HepG2 (cell line): Measurements from ENCODE around the gene SPATA33. TPM values are rescaled to one million over a fixed set of nuclear protein-coding genes. Genes with fewer than 3 reads are reported as not detected.

Experiments
- ATF7 ChIP-seq, 2 experiments: fragments of 450-650 bp in 1 of 2; sonication (generic) in 1 of 2; formaldehyde crosslinking in 1 of 2; IDR thresholded peaks; 2 replicates each; pipeline versions ENCODE4 v1.4.0 to v1.6.1; 2016 to 2020; ENCODE audit warnings: antibody characterized with exemption in 1 of 2, mild to moderate bottlenecking in 1 of 2, missing genetic modification reagents in 1 of 2
- BCL3 ChIP-seq: sonication (generic); formaldehyde crosslinking; IDR thresholded peaks from 2 replicates; pipeline ENCODE4 v1.5.1; 2020; ENCODE audit warnings: mild to moderate bottlenecking, missing genetic modification reagents, moderate library complexity
- BORCS8-MEF2B ChIP-seq: sonication (generic); formaldehyde crosslinking; IDR thresholded peaks from 2 replicates; pipeline ENCODE4 v1.8.0; 2022; ENCODE audit warnings: mild to moderate bottlenecking, missing genetic modification reagents
- DNMT3B ChIP-seq: conservative IDR thresholded peaks from 2 replicates; pipeline ENCODE4 v1.6.1; 2016; ENCODE audit warnings: missing biosample characterization, control low read depth
- GPBP1L1 ChIP-seq: sonication (generic); formaldehyde crosslinking; IDR thresholded peaks from 2 replicates; pipeline ENCODE4 v1.5.0; 2020; ENCODE audit warnings: mild to moderate bottlenecking, missing genetic modification reagents
- JARID2 ChIP-seq: sonication (generic); formaldehyde crosslinking; IDR thresholded peaks from 2 replicates; pipeline ENCODE4 v1.8.1; 2023; ENCODE audit warnings: missing genetic modification reagents, inconsistent platforms; ENCODE audit not compliant: insufficient replicate concordance
- MNT ChIP-seq: fragments of 450-650 bp; IDR thresholded peaks from 2 replicates; pipeline ENCODE4 v1.6.1; 2016
- MZF1 ChIP-seq: sonication (generic); formaldehyde crosslinking; IDR thresholded peaks from 2 replicates; pipeline ENCODE4 v1.8.1; 2023; ENCODE audit warnings: mild to moderate bottlenecking, missing genetic modification reagents, borderline replicate concordance
- NFIB ChIP-seq: sonication (generic); formaldehyde crosslinking; IDR thresholded peaks from 2 replicates; pipeline ENCODE4 v1.9.0; 2021; ENCODE audit warnings: missing genetic modification reagents, mild to moderate bottlenecking, borderline replicate concordance
- NFKBIZ ChIP-seq: IDR thresholded peaks from 2 replicates; pipeline ENCODE4 v1.6.1; 2018; ENCODE audit warnings: missing genetic modification reagents, missing compliant biosample characterization
- SMC3 ChIP-seq: IDR thresholded peaks from 2 replicates; pipeline ENCODE4 v1.6.1; 2011; ENCODE audit warnings: low read length, improper control_type of control experiment
- TEF ChIP-seq: sonication (generic); formaldehyde crosslinking; IDR thresholded peaks from 2 replicates; pipeline ENCODE4 v1.5.0; 2020; ENCODE audit warnings: missing genetic modification reagents
- TIGD3 ChIP-seq: sonication (generic); formaldehyde crosslinking; IDR thresholded peaks from 2 replicates; pipeline ENCODE4 v1.5.1; 2020; ENCODE audit warnings: mild to moderate bottlenecking, missing genetic modification reagents, borderline replicate concordance
- TRIM22 ChIP-seq: fragments of 450-650 bp; IDR thresholded peaks from 2 replicates; pipeline ENCODE4 v1.6.1; 2017
- U2AF1 ChIP-seq: fragments of 200-400 bp; formaldehyde crosslinking; optimal IDR thresholded peaks from 2 replicates; pipeline ENCODE3; 2017; ENCODE audit warnings: mild to moderate bottlenecking, low read depth, low read length
- ZBTB44 ChIP-seq: sonication (generic); formaldehyde crosslinking; IDR thresholded peaks from 2 replicates; pipeline ENCODE4 v1.4.0; 2020; ENCODE audit warnings: missing genetic modification reagents
- ZNF205 ChIP-seq: IDR thresholded peaks from 2 replicates; pipeline ENCODE4 v1.6.1; 2018; ENCODE audit warnings: missing biosample characterization, missing genetic modification reagents
- ZNF652 ChIP-seq: IDR thresholded peaks from 2 replicates; pipeline ENCODE4 v1.6.1; 2016; ENCODE audit warnings: low read depth, borderline replicate concordance
- ZNF775 ChIP-seq: sonication (generic); formaldehyde crosslinking; IDR thresholded peaks from 2 replicates; pipeline ENCODE4 v1.4.0; 2020; ENCODE audit warnings: missing genetic modification reagents, mild to moderate bottlenecking, moderate library complexity, borderline replicate concordance
- polyA plus RNA-seq, 8 experiments: library from polyadenylated mRNA; depleted of rRNA in 3 of 8; stranded (reverse) in 7 of 8; unstranded in 1 of 8; fragments of >200 nt; fragmentation: Illumina TruSeq in 4 of 8; extraction: Trizol in 4 of 8; gene quantifications; 2 replicates each; pipeline versions ENCODE4 v1.2.1 to v1.2.3, GENCODE V29; 2011 to 2016; ENCODE audit warnings: low read depth in 4 of 8, missing spikeins in 1 of 8, mixed read lengths in 1 of 8; ENCODE audit not compliant: insufficient read depth in 1 of 8
- total RNA-seq, 5 experiments: library from RNA; depleted of rRNA; stranded (reverse); fragments of >200 nt; fragmentation: Illumina TruSeq; extraction: Trizol; gene quantifications; 2 replicates each; pipeline ENCODE4 v1.2.3, GENCODE V29; 2016; ENCODE audit warnings: low read depth in 1 of 5

Gene SPATA33
- total and polyA plus RNA-seq, 2 of the 13 experiments (the other 11 are each of a cell fraction or from before 2014, with no cell fraction given), result 5.7 to 11.0 TPM

- TF ChIP-seq JARID2 (CRISPR knock-in tag) (peak; percentile 96), MZF1 (peak; percentile 97; the same call in 1 of the 2 replicates), BORCS8-MEF2B (CRISPR knock-in tag) (peak; percentile 99), ZNF775 (CRISPR knock-in tag) (peak; percentile 94), U2AF1 (peak; percentile 77), TIGD3 (peak; percentile 91; the same call in 1 of the 2 replicates), TEF (peak; percentile 94), TRIM22 (no peak), DNMT3B (CRISPR knock-in tag) (peak; percentile 90), BCL3 (CRISPR knock-in tag) (peak; percentile 99), GPBP1L1 (CRISPR knock-in tag) (no peak), NFIB (CRISPR knock-in tag) (no peak), ATF7 (IDR thresholded peaks at IDR 0.05) (no peak), ATF7 (CRISPR knock-in tag; IDR thresholded peaks at IDR 0.05) (peak; percentile 75; the same call in 1 of the 2 replicates), MNT (peak; percentile 99), SMC3 (no peak; the same call in none of the 2 replicates), ZBTB44 (CRISPR knock-in tag) (no peak; the same call in 1 of the 2 replicates), NFKBIZ (CRISPR knock-in tag) (peak; percentile 97), ZNF652 (CRISPR knock-in tag) (peak; percentile 55; the same call in 1 of the 2 replicates), ZNF205 (CRISPR knock-in tag) (peak; percentile 94)
Observed at GRCh38 chr16:89687092-89687940, 29.7 kb downstream of the SPATA33 start (continued).
